Adrenal gland (tissue), 5 donors: ENCODE data around the gene CLIC4.

Experiments used
- POLR2A ChIP-seq, 2 donors: fragments of 450-650 bp; IDR thresholded peaks; one replicate each; pipeline ENCODE4 v1.6.1; 2017; ENCODE audit warnings: antibody characterized with exemption in 2 of 2, mild to moderate bottlenecking in 2 of 2, moderate library complexity in 1 of 2
- TF ChIP-seq, protein P1 (sequence below), 6 experiments: fragments of 450-650 bp in 4 of 6; fragments of 200-600 bp in 2 of 6; sonication (generic) in 1 of 6; IDR thresholded peaks; 1 replicate in 5 of 6; 2 replicates in 1 of 6; pipeline versions ENCODE4 v1.5.1 to v1.8.0; 2016 to 2021; ENCODE audit warnings: antibody characterized with exemption in 6 of 6, mild to moderate bottlenecking in 2 of 6, moderate library complexity in 1 of 6
- donor health status: DM: no; HTN: no; CAD: no.

DNA sequence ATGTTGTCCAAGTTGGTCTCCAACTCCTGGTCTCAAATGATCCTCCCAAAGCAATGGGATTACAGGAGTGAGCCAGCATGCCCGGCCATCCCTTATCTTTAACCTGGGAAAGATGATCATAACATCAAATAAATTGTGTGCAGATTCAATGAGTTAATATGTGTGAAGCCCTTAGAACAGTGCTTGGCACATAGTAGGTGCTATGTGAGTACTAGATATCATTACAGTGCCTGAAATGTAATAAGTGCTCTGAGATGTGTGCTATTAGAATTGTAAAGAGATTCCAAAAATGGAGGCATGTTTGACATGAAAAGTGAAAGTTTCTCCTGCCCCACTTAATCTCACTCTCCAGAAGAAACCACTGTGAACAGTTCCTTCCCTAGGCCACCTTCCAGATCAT, 113.0 kb downstream of the CLIC4 start:
- TF ChIP-seq, protein P1, sequence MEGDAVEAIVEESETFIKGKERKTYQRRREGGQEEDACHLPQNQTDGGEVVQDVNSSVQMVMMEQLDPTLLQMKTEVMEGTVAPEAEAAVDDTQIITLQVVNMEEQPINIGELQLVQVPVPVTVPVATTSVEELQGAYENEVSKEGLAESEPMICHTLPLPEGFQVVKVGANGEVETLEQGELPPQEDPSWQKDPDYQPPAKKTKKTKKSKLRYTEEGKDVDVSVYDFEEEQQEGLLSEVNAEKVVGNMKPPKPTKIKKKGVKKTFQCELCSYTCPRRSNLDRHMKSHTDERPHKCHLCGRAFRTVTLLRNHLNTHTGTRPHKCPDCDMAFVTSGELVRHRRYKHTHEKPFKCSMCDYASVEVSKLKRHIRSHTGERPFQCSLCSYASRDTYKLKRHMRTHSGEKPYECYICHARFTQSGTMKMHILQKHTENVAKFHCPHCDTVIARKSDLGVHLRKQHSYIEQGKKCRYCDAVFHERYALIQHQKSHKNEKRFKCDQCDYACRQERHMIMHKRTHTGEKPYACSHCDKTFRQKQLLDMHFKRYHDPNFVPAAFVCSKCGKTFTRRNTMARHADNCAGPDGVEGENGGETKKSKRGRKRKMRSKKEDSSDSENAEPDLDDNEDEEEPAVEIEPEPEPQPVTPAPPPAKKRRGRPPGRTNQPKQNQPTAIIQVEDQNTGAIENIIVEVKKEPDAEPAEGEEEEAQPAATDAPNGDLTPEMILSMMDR (IDR thresholded peaks at IDR 0.05) = no peak
- no peak for TF ChIP-seq POLR2A (IDR thresholded peaks at IDR 0.05)
